Endometrial microvascular endothelial cells (primary cell): ENCODE measurements around the gene AP3S1. TPM values are rescaled to one million over a fixed set of nuclear protein-coding genes. Genes with fewer than 3 reads are reported as not detected.
"Not testable (repeated sequence)": the region's sequence is repeated elsewhere in the genome, so short reads cannot be mapped to it uniquely, and the experiment has no call there.

Experiments used
- in situ Hi-C: cut with HindIII; loops from 2 replicates; pipeline ENCODE4 v1.10.0; 2017; ENCODE audit warnings: low sequenced_read_pairs, low pct_unique_long_range_greater_than_20kb; ENCODE audit errors: inconsistent ontology term
- total RNA-seq: library from RNA; depleted of rRNA; stranded (reverse); fragments of >200 nt; gene quantifications from one replicate; pipeline ENCODE4 v1.2.3, GENCODE V29; 2015; ENCODE audit errors: inconsistent ontology term

Gene AP3S1
- total RNA-seq, 1 donor from 2014 or later, result 47.9 TPM

- in situ Hi-C loops, result no loop called here
Observed at GRCh38 chr5:115857626-115858349, 16.1 kb downstream of the AP3S1 start.

GRCh38 chr5:115858396-115858795 is 16.7 kb downstream of the AP3S1 start:
- in situ Hi-C loops, result no loop called here

- in situ Hi-C loops, result no loop called here
Observed at GRCh38 chr5:115859378-115859777, 17.6 kb downstream of the AP3S1 start.

DNA sequence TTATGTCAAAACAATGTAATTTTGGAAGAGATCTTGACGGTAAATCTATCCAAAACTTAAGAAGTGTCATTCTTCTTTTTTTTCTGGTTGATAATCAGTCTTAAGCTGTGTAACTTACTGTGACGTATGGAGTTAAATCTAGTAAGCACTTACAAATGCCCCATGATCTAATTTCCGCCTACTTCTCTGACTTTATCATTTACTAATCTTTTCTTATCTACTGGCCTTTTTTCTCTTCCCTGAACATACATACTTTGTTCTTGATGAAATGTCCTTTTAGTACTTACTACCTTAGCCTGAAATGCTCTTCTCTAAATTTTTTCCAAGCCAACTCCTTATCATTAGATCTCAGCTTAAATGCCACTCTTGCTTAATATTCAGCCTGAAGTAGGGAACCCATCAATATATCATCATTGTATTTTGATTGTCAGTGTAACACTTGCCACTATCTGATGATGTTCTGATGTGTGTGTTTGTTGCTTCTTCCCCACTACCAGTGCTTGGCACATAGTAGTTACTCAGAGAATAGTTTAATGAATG is 27.6 kb downstream of the AP3S1 start:
- in situ Hi-C loops, result no loop called here

- in situ Hi-C loops, result no loop called here
Observed at GRCh38 chr5:115872447-115872846, 30.7 kb downstream of the AP3S1 start.

- in situ Hi-C loops, result no loop called here
Observed at GRCh38 chr5:115873392-115873791, 31.7 kb downstream of the AP3S1 start.

- in situ Hi-C loops, result no loop called here
Observed at GRCh38 chr5:115875447-115875846, 33.7 kb downstream of the AP3S1 start.

DNA sequence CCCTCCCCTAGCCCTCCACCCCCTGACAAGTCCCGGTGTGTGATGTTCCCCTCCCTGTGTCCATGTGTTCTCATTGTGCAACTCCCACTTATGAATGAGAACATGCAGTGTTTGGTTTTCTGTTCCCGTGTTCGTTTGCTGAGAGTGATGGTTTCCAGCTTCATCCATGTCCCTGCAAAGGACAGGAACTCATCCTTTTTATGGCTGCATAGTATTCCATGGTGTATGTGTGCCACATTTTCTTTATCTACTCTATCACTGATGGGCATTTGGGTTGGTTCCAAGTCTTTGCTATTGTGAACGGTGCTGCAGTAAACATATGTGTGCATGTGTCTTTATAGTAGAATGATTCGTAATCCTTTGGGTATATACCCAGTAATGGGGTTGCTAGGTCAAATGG is 35.6 kb downstream of the AP3S1 start:
- in situ Hi-C loops, result not testable (repeated sequence)

- in situ Hi-C loops, result not testable (repeated sequence)
Observed at GRCh38 chr5:115882434-115882833, 40.7 kb downstream of the AP3S1 start.

- in situ Hi-C loops, result no loop called here
Observed at GRCh38 chr5:115884704-115885103, 43.0 kb downstream of the AP3S1 start.

GRCh38 chr5:115885208-115885607 is 43.5 kb downstream of the AP3S1 start:
- in situ Hi-C loops, result not testable (repeated sequence)

GRCh38 chr5:115888027-115888426 is 46.3 kb downstream of the AP3S1 start:
- in situ Hi-C loops, result no loop called here

DNA sequence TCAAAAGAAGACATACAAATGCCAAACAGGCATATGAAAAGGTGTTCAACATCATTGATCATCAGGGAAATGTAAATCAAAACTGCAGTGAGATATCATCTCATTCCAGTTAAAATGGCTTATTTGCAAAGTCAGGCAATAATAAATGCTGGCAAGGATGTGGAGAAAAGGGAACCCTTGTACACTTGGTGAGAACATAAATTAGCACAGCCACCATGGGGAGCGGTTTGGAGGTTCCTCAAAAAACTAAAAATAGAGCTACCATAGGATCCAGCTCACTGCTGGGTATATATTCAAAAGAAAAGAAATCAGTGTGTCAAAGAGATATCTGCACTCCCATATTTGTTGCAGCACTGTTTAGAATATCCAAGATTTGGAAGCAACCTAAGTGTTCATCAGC is 50.3 kb downstream of the AP3S1 start:
- in situ Hi-C loops, result no loop called here

GRCh38 chr5:115894342-115894741 is 52.6 kb downstream of the AP3S1 start:
- in situ Hi-C loops, result no loop called here

DNA sequence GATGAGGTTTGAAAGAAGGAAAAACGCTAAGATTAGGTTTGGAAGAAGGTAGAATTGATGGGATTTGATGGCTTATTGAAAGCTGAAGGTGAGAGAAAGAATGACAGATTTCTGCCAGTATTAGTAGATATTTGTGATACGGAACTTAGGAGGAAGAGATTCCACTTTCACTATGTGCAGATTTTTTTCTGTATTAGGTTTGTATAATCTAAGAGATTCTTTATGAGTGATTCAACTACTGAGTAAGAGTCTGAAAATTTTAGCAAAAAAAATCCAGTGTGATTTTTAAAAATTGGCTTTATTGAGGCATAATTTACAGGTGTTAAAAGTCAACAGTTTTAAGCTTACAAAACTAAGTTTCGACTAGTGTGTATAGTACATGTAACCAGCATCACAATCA is 54.1 kb downstream of the AP3S1 start:
- in situ Hi-C loops, result no loop called here

- in situ Hi-C loops, result no loop called here
Observed at GRCh38 chr5:115898656-115899055, 56.9 kb downstream of the AP3S1 start.

DNA sequence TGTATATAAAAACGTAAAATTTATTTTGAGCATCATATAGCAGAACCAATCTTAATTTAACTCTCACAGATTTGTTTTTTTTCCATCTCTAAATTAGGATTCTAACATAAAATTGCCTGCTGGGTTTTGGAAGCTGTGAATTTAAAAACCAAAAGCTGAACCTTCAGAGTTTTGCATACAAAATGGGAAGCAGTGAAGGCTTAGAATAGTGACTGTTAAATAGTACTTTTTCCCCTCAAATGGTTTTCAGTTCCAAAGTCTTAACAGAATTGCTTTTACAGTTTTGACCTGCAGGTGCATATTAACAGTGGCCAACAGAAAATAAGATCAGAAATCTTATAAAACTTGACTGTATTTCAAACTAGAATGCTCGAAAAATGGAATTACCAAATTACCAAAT is 65.4 kb downstream of the AP3S1 start:
- in situ Hi-C loops, result no loop called here

GRCh38 chr5:115913623-115914400 is 72.1 kb downstream of the AP3S1 start:
- in situ Hi-C loops, result not testable (repeated sequence)

GRCh38 chr5:115920171-115920725 is 78.5 kb downstream of the AP3S1 start:
- in situ Hi-C loops, result no loop called here
